ENCODE measurements around the gene C10orf143. TPM values are rescaled to one million over a fixed set of nuclear protein-coding genes. Genes with fewer than 3 reads are reported as not detected.
"Not testable (repeated sequence)": the region's sequence is repeated elsewhere in the genome, so short reads cannot be mapped to it uniquely, and the experiment has no call there.

The C10orf143 gene
- total RNA-seq, 3 donors from 2014 or later (not counting 1 experiment from before 2014, with no cell fraction given): 7.1 to 10.9 (median 8.2) TPM

GRCh38 chr10:130099344-130099743, 11.3 kb downstream of the C10orf143 start:
- no peak for TF ChIP-seq CTCF (IDR thresholded peaks at IDR 0.05)
- 97% methylated on average over 6 of the region's 6 CpGs for WGBS (ENCODE audit: insufficient coverage)
- H3K4me1 Mint-ChIP-seq: no peaks in the 10 kb centered on the region
- no peaks in the 10 kb centered on the region for H3K4me1 ChIP-seq (ENCODE audit: control insufficient read depth, insufficient read depth, low read length)
- peaks cover 5% of the 10 kb centered on the region for H3K36me3 Mint-ChIP-seq
- no peaks in the 10 kb centered on the region for H3K27me3 ChIP-seq (ENCODE audit: control insufficient read depth, insufficient read depth, low read length)
- no peaks in the 10 kb centered on the region for H3K9me3 ChIP-seq (ENCODE audit: control insufficient read depth, insufficient read depth, low read length)
- DNase-seq: no peak
- H3K4me3 ChIP-seq (ENCODE audit: low read length): no peak overlapping the region
- intact Hi-C loops (cut with micrococcal nuclease): no loop called here
- H3K27ac Mint-ChIP-seq: no peak overlapping the region
- H3K9me3 Mint-ChIP-seq: no peaks in the 10 kb centered on the region
- H3K36me3 ChIP-seq (ENCODE audit: control insufficient read depth, insufficient read depth, low read length): no peaks in the 10 kb centered on the region
- H3K4me3 Mint-ChIP-seq: no peak overlapping the region
- ATAC-seq: no peak
- H3K27me3 Mint-ChIP-seq (ENCODE audit: low read depth in 2 of 2): no peaks in the 10 kb centered on the region
- H3K27ac ChIP-seq (ENCODE audit: low read length): no peak overlapping the region

- WGBS (ENCODE audit: insufficient coverage): 63% methylated on average over 5 of the region's 5 CpGs
- H3K9me3 ChIP-seq (ENCODE audit: control insufficient read depth, insufficient read depth, low read length); ATAC-seq; DNase-seq; H3K27me3 Mint-ChIP-seq (ENCODE audit: low read depth in 2 of 2); H3K4me3 ChIP-seq (ENCODE audit: low read length); H3K4me1 ChIP-seq (ENCODE audit: control insufficient read depth, insufficient read depth, low read length); H3K27ac ChIP-seq (ENCODE audit: low read length); H3K36me3 ChIP-seq (ENCODE audit: control insufficient read depth, insufficient read depth, low read length); H3K4me3 Mint-ChIP-seq; intact Hi-C loops (cut with micrococcal nuclease); H3K27me3 ChIP-seq (ENCODE audit: control insufficient read depth, insufficient read depth, low read length): not testable (repeated sequence)
- Mint-ChIP-seq H3K4me1 (peaks cover 11 to 31% of the 10 kb centered on the region in 2 donors), H3K27ac (peak overlapping the region in 1 of 2 donors; percentile 27), H3K9me3 (peaks cover 13 to 21% of the 10 kb centered on the region in 2 donors), H3K36me3 (peaks cover 49% of the 10 kb centered on the region)
These were observed 20.1 kb downstream of the C10orf143 start for GRCh38 chr10:130090565-130090964.

GRCh38 chr10:130080461-130080814, 30.2 kb downstream of the C10orf143 start:
- DNase-seq: no peak
- intact Hi-C loops (cut with micrococcal nuclease): no loop called here
- Histone ChIP-seq H3K36me3 (ENCODE audit: control insufficient read depth, insufficient read depth, low read length) (peaks cover 8% of the 10 kb centered on the region), H3K9me3 (ENCODE audit: control insufficient read depth, insufficient read depth, low read length) (no peaks in the 10 kb centered on the region), H3K4me3 (ENCODE audit: low read length) (no peak overlapping the region), H3K27me3 (ENCODE audit: control insufficient read depth, insufficient read depth, low read length) (no peaks in the 10 kb centered on the region), H3K27ac (ENCODE audit: low read length) (no peak overlapping the region), H3K4me1 (ENCODE audit: control insufficient read depth, insufficient read depth, low read length) (no peaks in the 10 kb centered on the region)
- H3K36me3 Mint-ChIP-seq: peaks cover 11% of the 10 kb centered on the region
- no peak for TF ChIP-seq CTCF (IDR thresholded peaks at IDR 0.05)
- H3K27me3 Mint-ChIP-seq (ENCODE audit: low read depth in 2 of 2): no peaks in the 10 kb centered on the region
- no peak for ATAC-seq
- no peak overlapping the region for H3K27ac Mint-ChIP-seq
- no peaks in the 10 kb centered on the region for H3K4me1 Mint-ChIP-seq
- 93% methylated on average over 2 of the region's 2 CpGs for WGBS (ENCODE audit: insufficient coverage)
- peaks cover 0 to 3% of the 10 kb centered on the region in 2 donors for H3K9me3 Mint-ChIP-seq
- H3K4me3 Mint-ChIP-seq: no peak overlapping the region

GRCh38 chr10:130079614-130080460, 30.8 kb downstream of the C10orf143 start:
- no peak overlapping the region for H3K4me3 ChIP-seq (ENCODE audit: low read length)
- no peak overlapping the region for H3K27ac Mint-ChIP-seq
- H3K27me3 Mint-ChIP-seq (ENCODE audit: low read depth in 2 of 2): no peaks in the 10 kb centered on the region
- peaks cover 8% of the 10 kb centered on the region for H3K36me3 ChIP-seq (ENCODE audit: control insufficient read depth, insufficient read depth, low read length)
- no peak for ATAC-seq
- no peak overlapping the region for H3K4me3 Mint-ChIP-seq
- intact Hi-C loops (cut with micrococcal nuclease): no loop called here
- no peaks in the 10 kb centered on the region for H3K27me3 ChIP-seq (ENCODE audit: control insufficient read depth, insufficient read depth, low read length)
- no peaks in the 10 kb centered on the region for H3K4me1 Mint-ChIP-seq
- H3K9me3 ChIP-seq (ENCODE audit: control insufficient read depth, insufficient read depth, low read length): no peaks in the 10 kb centered on the region
- no peak for DNase-seq
- peaks cover 11% of the 10 kb centered on the region for H3K36me3 Mint-ChIP-seq
- H3K27ac ChIP-seq (ENCODE audit: low read length): no peak overlapping the region
- H3K4me1 ChIP-seq (ENCODE audit: control insufficient read depth, insufficient read depth, low read length): no peaks in the 10 kb centered on the region
- no peak for TF ChIP-seq CTCF (IDR thresholded peaks at IDR 0.05)
- peaks cover 0 to 3% of the 10 kb centered on the region in 2 donors for H3K9me3 Mint-ChIP-seq
- 76% methylated on average over 4 of the region's 4 CpGs for WGBS (ENCODE audit: insufficient coverage)

Measured in natural killer cell (primary cell).